ENCODE measurements around the gene DAGLA. TPM values are rescaled to one million over a fixed set of nuclear protein-coding genes. Genes with fewer than 3 reads are reported as not detected.

Gene DAGLA
- total and polyA plus RNA-seq, 12 donors, result 0.44 to 4.2 (median 2.3) TPM

GRCh38 chr11:61717286-61718033 is 37.3 kb downstream of the DAGLA start:
- Histone ChIP-seq H3K4me3 (no peak overlapping the region), H3K36me3 (replicated peaks in 1 of 2) (no peaks in the 10 kb centered on the region), H3K27me3 (no peaks in the 10 kb centered on the region), H3K4me1 (replicated peaks in 1 of 2) (peaks cover 0 to 7% of the 10 kb centered on the region in 2 donors), H3K27ac (peak overlapping the region in 1 of 5 donors; percentile 52), H3K9me3 (replicated peaks in 1 of 3) (no peaks in the 10 kb centered on the region)
- intact Hi-C loops (cut with DNase I), result no loop called here
- WGBS, 4 donors, result 85 to 93% (median 89%) methylated on average over 15 to 19 of the region's 19 CpGs
- TF ChIP-seq, protein P1, sequence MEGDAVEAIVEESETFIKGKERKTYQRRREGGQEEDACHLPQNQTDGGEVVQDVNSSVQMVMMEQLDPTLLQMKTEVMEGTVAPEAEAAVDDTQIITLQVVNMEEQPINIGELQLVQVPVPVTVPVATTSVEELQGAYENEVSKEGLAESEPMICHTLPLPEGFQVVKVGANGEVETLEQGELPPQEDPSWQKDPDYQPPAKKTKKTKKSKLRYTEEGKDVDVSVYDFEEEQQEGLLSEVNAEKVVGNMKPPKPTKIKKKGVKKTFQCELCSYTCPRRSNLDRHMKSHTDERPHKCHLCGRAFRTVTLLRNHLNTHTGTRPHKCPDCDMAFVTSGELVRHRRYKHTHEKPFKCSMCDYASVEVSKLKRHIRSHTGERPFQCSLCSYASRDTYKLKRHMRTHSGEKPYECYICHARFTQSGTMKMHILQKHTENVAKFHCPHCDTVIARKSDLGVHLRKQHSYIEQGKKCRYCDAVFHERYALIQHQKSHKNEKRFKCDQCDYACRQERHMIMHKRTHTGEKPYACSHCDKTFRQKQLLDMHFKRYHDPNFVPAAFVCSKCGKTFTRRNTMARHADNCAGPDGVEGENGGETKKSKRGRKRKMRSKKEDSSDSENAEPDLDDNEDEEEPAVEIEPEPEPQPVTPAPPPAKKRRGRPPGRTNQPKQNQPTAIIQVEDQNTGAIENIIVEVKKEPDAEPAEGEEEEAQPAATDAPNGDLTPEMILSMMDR (IDR thresholded peaks at IDR 0.05), result no peak
- DNase-seq, result no peak

DNA sequence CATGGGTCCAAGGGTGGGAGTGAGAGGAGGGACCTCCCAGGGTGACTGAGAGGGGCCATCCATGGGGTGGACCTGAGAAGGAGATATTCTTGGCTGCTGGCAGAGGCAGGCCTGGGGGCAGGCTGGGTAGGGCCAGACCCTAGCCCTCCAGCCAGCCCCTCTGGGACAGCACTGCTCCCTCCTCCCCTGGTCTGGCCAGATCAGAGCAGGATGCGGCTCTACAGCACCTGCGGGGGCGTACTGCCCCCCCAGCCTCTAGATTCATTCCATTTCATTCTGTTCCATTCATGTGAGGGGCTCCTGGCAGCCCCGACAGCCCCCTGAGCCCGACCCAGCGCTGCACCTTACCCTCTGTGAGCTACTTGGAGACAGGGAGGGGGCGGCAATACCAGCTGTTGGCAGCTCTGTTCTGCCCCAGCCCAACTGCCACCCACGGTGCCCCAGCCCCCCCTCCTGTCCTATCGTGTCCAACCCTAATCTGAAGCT is 37.9 kb downstream of the DAGLA start:
- Histone ChIP-seq H3K36me3 (replicated peaks in 1 of 2) (no peaks in the 10 kb centered on the region), H3K4me3 (peak overlapping the region in 1 of 4 donors; percentile 36), H3K27ac (peak overlapping the region in 1 of 5 donors; percentile 52), H3K4me1 (replicated peaks in 1 of 2) (peaks cover 0 to 7% of the 10 kb centered on the region in 2 donors), H3K27me3 (no peaks in the 10 kb centered on the region), H3K9me3 (replicated peaks in 1 of 3) (no peaks in the 10 kb centered on the region)
- intact Hi-C loops (cut with DNase I), result no loop called here
- no peak for DNase-seq
- TF ChIP-seq, protein P1 (IDR thresholded peaks at IDR 0.05), result no peak
- WGBS, 4 donors, result 35 to 64% (median 48%) methylated on average over 6 to 9 of the region's 9 CpGs; no CpG with 5 or more reads in 1 of the 4 donors

DNA sequence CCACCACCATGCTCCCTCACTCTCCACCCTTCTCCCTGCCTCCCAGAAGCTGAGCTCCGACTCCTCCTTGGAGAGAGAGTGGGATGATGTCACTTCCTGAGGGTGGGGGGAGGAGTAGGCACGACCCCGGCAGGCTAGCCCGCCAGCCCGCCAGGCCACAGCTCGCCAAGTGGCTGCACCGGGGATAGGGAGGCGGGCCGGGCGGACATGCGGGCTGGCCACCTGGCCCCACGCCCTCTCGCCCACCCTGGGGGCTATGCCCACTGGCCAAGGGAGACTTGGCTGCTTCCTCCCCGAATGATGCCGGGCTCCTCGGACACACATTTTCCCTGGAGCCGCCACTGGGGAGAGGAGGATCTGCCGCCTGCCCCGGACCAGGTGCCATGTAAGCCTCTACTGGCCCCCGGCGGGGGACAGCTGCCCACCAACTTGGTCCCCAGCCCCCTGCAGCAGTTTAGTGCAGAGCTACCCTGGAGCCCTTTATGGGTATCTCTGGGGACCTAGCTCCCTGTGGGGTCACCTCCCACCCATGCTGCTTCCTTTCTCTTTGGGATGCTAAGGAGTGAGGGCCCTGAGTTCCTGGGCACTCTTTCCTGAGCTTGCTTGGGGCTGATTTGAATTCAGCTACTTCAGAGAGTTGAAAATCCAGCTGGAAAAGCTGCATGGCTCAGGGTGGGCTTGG is 38.6 kb downstream of the DAGLA start:
- Histone ChIP-seq H3K27ac (peak overlapping the region in 1 of 5 donors; percentile 52), H3K9me3 (replicated peaks in 1 of 3) (no peaks in the 10 kb centered on the region), H3K4me1 (replicated peaks in 1 of 2) (peaks cover 0 to 7% of the 10 kb centered on the region in 2 donors), H3K27me3 (no peaks in the 10 kb centered on the region), H3K4me3 (peak overlapping the region in 1 of 4 donors; percentile 36), H3K36me3 (replicated peaks in 1 of 2) (no peaks in the 10 kb centered on the region)
- 20 to 83% (median 47%) methylated on average over 4 to 21 of the region's 21 CpGs for WGBS, 4 donors
- intact Hi-C loops (cut with DNase I), result no loop called here
- DNase-seq, result peak in 2 of 7 donors; percentile 32 to 65
- TF ChIP-seq POLR2A (IDR thresholded peaks at IDR 0.05), result no peak
- TF ChIP-seq, protein P1 (IDR thresholded peaks at IDR 0.05), result no peak

DNA sequence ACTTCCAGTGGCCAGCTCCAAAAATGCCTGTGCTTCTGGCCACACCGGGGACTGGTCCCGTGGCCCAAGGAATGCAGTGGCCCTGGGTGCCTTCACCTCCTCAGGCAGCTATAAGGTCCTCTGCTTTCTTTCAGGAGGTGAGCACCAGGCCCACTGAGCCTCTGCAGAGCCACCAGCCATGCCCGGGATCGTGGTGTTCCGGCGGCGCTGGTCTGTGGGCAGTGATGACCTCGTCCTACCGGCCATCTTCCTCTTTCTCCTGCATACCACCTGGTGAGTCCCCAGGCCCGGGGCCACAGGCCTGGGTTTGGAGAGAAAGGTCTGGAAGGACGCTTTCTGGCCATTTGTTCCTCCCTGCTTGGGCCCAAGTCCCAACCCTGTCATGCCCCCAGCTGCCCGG is 39.8 kb downstream of the DAGLA start:
- WGBS, 4 donors, result 81 to 98% (median 90%) methylated on average over 6 to 12 of the region's 12 CpGs
- no peak overlapping the region for H3K27ac ChIP-seq
- H3K27me3 ChIP-seq, result no peaks in the 10 kb centered on the region
- H3K4me1 ChIP-seq (replicated peaks in 1 of 2), result peaks cover 0 to 7% of the 10 kb centered on the region in 2 donors
- no peak for TF ChIP-seq POLR2A (IDR thresholded peaks at IDR 0.05)
- TF ChIP-seq, protein P1 (IDR thresholded peaks at IDR 0.05), result no peak
- H3K36me3 ChIP-seq (replicated peaks in 1 of 2), result no peaks in the 10 kb centered on the region
- no peak overlapping the region for H3K4me3 ChIP-seq
- DNase-seq, result no peak
- intact Hi-C loops (cut with DNase I), result no loop called here
- no peaks in the 10 kb centered on the region for H3K9me3 ChIP-seq (replicated peaks in 1 of 3)
